Measurements from ENCODE around the gene ENPP1.

DNA sequence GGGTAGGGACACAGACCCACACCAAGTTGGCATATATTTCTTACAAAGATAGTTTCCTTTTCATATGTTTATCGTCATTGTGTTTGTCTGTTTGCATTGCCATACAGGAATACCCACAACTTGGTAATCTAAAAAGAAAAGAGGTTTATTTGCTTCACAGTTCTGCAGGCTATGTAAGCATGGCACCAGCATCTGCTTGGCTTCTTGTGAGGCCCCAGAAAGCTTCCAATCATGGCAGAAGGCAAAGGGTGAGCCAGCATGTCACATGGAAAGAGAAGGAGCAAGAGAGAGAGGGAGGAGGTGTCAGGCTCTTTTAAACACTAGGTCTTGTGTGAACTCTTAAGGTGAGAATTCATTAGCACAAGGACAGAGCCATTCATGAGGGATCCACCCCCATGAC, 90.9 kb downstream of the ENPP1 start:
- TF ChIP-seq, protein P1, sequence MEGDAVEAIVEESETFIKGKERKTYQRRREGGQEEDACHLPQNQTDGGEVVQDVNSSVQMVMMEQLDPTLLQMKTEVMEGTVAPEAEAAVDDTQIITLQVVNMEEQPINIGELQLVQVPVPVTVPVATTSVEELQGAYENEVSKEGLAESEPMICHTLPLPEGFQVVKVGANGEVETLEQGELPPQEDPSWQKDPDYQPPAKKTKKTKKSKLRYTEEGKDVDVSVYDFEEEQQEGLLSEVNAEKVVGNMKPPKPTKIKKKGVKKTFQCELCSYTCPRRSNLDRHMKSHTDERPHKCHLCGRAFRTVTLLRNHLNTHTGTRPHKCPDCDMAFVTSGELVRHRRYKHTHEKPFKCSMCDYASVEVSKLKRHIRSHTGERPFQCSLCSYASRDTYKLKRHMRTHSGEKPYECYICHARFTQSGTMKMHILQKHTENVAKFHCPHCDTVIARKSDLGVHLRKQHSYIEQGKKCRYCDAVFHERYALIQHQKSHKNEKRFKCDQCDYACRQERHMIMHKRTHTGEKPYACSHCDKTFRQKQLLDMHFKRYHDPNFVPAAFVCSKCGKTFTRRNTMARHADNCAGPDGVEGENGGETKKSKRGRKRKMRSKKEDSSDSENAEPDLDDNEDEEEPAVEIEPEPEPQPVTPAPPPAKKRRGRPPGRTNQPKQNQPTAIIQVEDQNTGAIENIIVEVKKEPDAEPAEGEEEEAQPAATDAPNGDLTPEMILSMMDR (IDR thresholded peaks at IDR 0.05; ENCODE audit: low read length) = no peak
- TF ChIP-seq EZH2 (IDR thresholded peaks at IDR 0.05; ENCODE audit: borderline replicate concordance, low read length) = no peak

Measured in OCI-LY1 (cell line).